SU-DHL-6 (cell line): Measurements from ENCODE around the gene SLC25A44.

ENCODE experiments used
- H2AFZ ChIP-seq: fragments of 200-600 bp; sonication (generic); 2 replicates; pipeline ENCODE4 v1.6.1; 2014; ENCODE audit warnings: low read depth, mild to moderate bottlenecking, moderate library complexity, mixed read lengths, antibody characterized with exemption, low read length; ENCODE audit not compliant: severe bottlenecking
- H3F3A ChIP-seq: fragments of 200-600 bp; shearing (Covaris generic); 2 replicates; pipeline ENCODE4 v1.6.0; 2016; ENCODE audit warnings: antibody characterized with exemption, mild to moderate bottlenecking; ENCODE audit not compliant: insufficient read depth
- H3K27ac ChIP-seq: fragments of 200-600 bp; sonication (generic); 2 replicates; pipeline ENCODE4 v1.5.1; 2016; ENCODE audit warnings: low read depth, mild to moderate bottlenecking, low read length, moderate library complexity, mixed read lengths
- H3K27me3 ChIP-seq: fragments of 200-600 bp; sonication (generic), shearing (Covaris generic); 2 replicates; pipeline ENCODE4 v1.6.0; 2014; ENCODE audit warnings: mild to moderate bottlenecking, low read length
- H3K36me3 ChIP-seq: fragments of 200-600 bp; sonication (generic); 2 replicates; pipeline ENCODE4 v1.6.1; 2014; ENCODE audit warnings: mild to moderate bottlenecking, low read length, mixed read lengths
- H3K4me2 ChIP-seq: fragments of 300-600, 200-600 bp; shearing (Covaris generic), sonication (generic); 2 replicates; pipeline ENCODE4 v1.6.0; 2014; ENCODE audit warnings: low read length, low read depth, mild to moderate bottlenecking; ENCODE audit not compliant: poor library complexity, severe bottlenecking
- H3K4me3 ChIP-seq: fragments of 200-600 bp; sonication (generic); 2 replicates; pipeline ENCODE4 v1.5.1; 2014; ENCODE audit warnings: antibody characterized with exemption, low read length, mild to moderate bottlenecking, mixed read lengths; ENCODE audit not compliant: insufficient read depth, poor library complexity, severe bottlenecking
- H3K79me2 ChIP-seq: fragments of 200-600 bp; sonication (generic); 2 replicates; pipeline ENCODE4 v1.6.1; 2014; ENCODE audit warnings: mild to moderate bottlenecking, low read length, moderate library complexity; ENCODE audit not compliant: insufficient read depth
- H3K9ac ChIP-seq: fragments of 200-600 bp; sonication (generic); 2 replicates; pipeline ENCODE4 v1.7.0; 2014; ENCODE audit warnings: mild to moderate bottlenecking, low read length
- H3K9me2 ChIP-seq: fragments of 200-600 bp; sonication (generic); replicated peaks from 2 replicates; pipeline ENCODE4 v1.6.1; 2014; ENCODE audit warnings: low read length; ENCODE audit not compliant: insufficient read depth
- H3K9me3 ChIP-seq: fragments of 200-600 bp; sonication (generic); 2 replicates; pipeline ENCODE4 v1.6.1; 2014; ENCODE audit warnings: low read length, mixed read lengths; ENCODE audit not compliant: insufficient read depth
- H4K20me1 ChIP-seq: fragments of 200-600 bp; sonication (generic); 2 replicates; pipeline ENCODE4 v1.6.1; 2014; ENCODE audit warnings: low read depth, mild to moderate bottlenecking, antibody characterized with exemption, low read length, moderate library complexity, mixed read lengths
- CTCF ChIP-seq: fragments of 200-600 bp; sonication (generic); IDR thresholded peaks from one replicate; pipeline ENCODE4 v1.5.1; 2017; ENCODE audit warnings: antibody characterized with exemption, mild to moderate bottlenecking, low read length, moderate library complexity; ENCODE audit not compliant: insufficient read depth, poor library complexity, severe bottlenecking
- EZH2phosphoT487 ChIP-seq: fragments of 200-600 bp; sonication (generic), shearing (Covaris generic); conservative IDR thresholded peaks from 2 replicates; pipeline ENCODE4 v1.6.1; 2018; ENCODE audit warnings: mild to moderate bottlenecking, antibody characterized with exemption, low read length, moderate library complexity, mixed read lengths

The SLC25A44 gene

GRCh38 chr1:156167536-156167935, 26.4 kb upstream of the SLC25A44 start:
- Histone ChIP-seq H3K36me3 (peaks cover 39% of the 10 kb centered on the region), H3K9ac (no peak overlapping the region), H2AFZ (no peak overlapping the region), H4K20me1 (0 out of 2 replicates have a peak, but pooled peaks cover 4% of the 10 kb centered on the region), H3F3A (peaks cover 21% of the 10 kb centered on the region), H3K27ac (no peak overlapping the region), H3K4me3 (no peak overlapping the region), H3K4me2 (no peak overlapping the region), H3K9me3 (no peaks in the 10 kb centered on the region), H3K9me2 (no peaks in the 10 kb centered on the region), H3K27me3 (no peaks in the 10 kb centered on the region), H3K79me2 (no peaks in the 10 kb centered on the region; the same call in 1 of the 2 replicates)
- no peak for TF ChIP-seq EZH2phosphoT487
- TF ChIP-seq CTCF: no peak

- H3F3A ChIP-seq: no peaks in the 10 kb centered on the region
- H3K9ac ChIP-seq: no peak overlapping the region
- no peaks in the 10 kb centered on the region for H3K9me2 ChIP-seq
- H3K27me3 ChIP-seq: no peaks in the 10 kb centered on the region
- H4K20me1 ChIP-seq: 0 out of 2 replicates have a peak, but pooled peaks cover 4% of the 10 kb centered on the region
- H3K79me2 ChIP-seq: no peaks in the 10 kb centered on the region
- no peak overlapping the region for H2AFZ ChIP-seq
- H3K4me3 ChIP-seq: no peak overlapping the region
- TF ChIP-seq EZH2phosphoT487 (no peak), CTCF (no peak)
- no peaks in the 10 kb centered on the region for H3K9me3 ChIP-seq
- H3K4me2 ChIP-seq: no peak overlapping the region
- H3K36me3 ChIP-seq: peaks cover 13% of the 10 kb centered on the region
- no peak overlapping the region for H3K27ac ChIP-seq
These were observed 21.0 kb upstream of the SLC25A44 start for GRCh38 chr1:156172696-156173470.

- Histone ChIP-seq H3K79me2 (no peaks in the 10 kb centered on the region), H3K9ac (no peak overlapping the region), H3K36me3 (0 out of 2 replicates have a peak, but pooled peaks cover 4% of the 10 kb centered on the region), H3K9me2 (no peaks in the 10 kb centered on the region), H2AFZ (no peak overlapping the region), H3K4me2 (no peak overlapping the region), H4K20me1 (no peaks in the 10 kb centered on the region), H3F3A (0 out of 2 replicates have a peak, but pooled peaks cover 6% of the 10 kb centered on the region), H3K9me3 (no peaks in the 10 kb centered on the region), H3K27me3 (no peaks in the 10 kb centered on the region), H3K27ac (no peak overlapping the region), H3K4me3 (no peak overlapping the region)
- TF ChIP-seq CTCF (no peak), EZH2phosphoT487 (no peak)
These were observed 17.2 kb upstream of the SLC25A44 start for GRCh38 chr1:156176610-156177210.
